Skin of body (tissue), 2 donors: Measurements from ENCODE around the gene RBP3. TPM values are rescaled to one million over a fixed set of nuclear protein-coding genes. Genes with fewer than 3 reads are reported as not detected.
A peak's percentile ranks its signal among the peaks of the same experiment; 100 is the strongest.
"Not testable (repeated sequence)": the region's sequence is repeated elsewhere in the genome, so short reads cannot be mapped to it uniquely, and the experiment has no call there.

Experiments used
- DNase-seq: peaks from one replicate; lab custom pipeline; 2025; lab: John Stamatoyannopoulos, UW
- total RNA-seq: library from RNA; depleted of rRNA; stranded (reverse); fragments of >200 nt; gene quantifications from one replicate; pipeline ENCODE4 v1.2.3, GENCODE V29; 2014

Gene RBP3
- total RNA-seq, 1 donor from 2014 or later: not detected

GRCh38 chr10:47371629-47372485 lies 23.7 kb downstream of the RBP3 start:
- no peak for DNase-seq

GRCh38 chr10:47372726-47373125 lies 24.6 kb downstream of the RBP3 start:
- DNase-seq: no peak

DNA sequence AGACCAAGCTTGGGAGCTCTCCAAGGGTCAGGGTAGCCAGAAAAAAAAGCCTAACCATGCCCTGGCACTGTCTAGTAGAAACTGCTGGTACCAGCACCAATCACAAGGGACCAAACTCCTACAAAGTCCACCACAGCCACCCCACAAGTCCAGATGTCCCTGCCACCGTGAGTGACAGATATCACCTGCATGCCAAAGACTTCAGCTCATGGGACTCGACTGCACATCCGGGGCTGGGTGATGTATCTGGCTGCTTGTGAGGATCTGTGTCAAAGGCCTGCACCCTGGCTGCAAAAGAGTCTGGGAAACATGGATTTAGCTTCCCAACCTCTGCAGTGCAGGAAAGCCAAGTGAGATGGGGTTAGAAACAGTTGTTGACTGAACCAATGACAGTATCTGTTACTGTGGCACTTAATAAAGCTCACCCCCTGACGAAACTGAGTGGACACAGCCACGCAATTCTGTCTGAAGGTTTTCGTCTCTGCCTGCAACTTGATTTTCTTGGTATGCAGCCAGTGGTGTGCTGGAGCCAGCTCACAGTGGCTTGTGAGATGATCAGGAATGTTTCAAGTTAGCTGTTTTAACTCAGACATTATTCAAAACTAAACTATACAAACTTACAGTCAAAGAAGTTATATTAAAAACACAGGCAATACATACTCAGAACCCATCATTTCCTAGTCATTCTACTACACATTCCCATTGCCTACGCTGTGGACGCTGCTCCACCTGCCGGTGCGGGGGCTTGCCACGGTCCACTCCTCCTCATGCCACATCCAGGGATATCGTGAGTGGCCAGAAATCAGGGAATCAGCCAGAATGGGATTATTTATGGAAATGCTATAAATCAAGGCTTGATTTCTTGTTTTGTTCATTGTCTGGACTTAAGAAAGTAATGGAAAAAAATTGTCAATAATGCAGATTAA lies 26.7 kb downstream of the RBP3 start:
- DNase-seq: no peak

DNA sequence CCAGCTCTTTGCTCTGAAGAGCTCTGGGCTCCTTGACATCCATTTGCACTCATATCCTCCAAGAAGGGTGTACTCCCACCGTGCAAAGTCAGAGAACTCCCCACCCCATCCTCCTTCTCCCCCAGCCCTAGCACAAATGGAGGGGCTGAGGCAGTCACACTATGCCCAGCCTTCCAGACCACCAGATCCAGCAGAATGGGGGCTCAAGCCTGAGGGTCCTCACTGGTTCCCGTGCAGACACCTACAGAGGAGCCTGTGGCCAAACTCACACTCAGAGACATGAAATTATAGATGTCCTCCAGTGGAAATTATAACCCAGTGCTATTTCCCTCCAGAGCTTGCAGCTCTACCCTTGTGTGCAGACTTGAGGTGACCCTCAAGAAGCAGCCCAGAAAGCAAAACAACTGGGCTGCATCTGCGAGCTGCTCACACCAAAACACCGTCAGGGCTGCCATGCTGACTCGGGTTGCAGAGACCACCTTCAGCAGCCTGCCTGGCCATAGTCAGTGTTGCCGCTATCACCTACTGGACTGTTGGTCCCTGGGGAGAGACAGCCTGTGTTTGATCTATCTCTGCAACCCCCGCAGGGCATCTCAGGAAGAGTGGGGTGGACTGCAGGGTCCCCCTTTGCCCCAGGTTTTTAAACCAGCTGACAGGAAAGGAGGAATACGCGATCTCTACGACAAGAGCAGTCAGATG lies 28.5 kb downstream of the RBP3 start:
- no peak for DNase-seq

DNA sequence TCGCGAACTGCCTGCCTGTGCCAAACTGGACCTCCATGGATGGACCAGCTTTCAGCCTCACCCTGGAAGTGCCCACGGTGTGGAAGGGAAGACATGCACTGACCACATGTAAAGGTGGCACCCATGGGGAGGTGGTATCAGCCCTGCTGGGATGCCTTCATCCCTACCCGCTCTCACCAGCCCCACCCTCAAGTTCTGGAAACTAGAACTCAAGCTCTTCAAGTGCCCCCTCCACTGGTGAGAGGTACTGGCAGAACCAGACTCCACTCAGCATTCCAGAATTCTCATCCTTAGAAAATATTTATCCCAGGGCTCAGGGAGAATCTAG lies 30.0 kb downstream of the RBP3 start:
- no peak for DNase-seq

DNA sequence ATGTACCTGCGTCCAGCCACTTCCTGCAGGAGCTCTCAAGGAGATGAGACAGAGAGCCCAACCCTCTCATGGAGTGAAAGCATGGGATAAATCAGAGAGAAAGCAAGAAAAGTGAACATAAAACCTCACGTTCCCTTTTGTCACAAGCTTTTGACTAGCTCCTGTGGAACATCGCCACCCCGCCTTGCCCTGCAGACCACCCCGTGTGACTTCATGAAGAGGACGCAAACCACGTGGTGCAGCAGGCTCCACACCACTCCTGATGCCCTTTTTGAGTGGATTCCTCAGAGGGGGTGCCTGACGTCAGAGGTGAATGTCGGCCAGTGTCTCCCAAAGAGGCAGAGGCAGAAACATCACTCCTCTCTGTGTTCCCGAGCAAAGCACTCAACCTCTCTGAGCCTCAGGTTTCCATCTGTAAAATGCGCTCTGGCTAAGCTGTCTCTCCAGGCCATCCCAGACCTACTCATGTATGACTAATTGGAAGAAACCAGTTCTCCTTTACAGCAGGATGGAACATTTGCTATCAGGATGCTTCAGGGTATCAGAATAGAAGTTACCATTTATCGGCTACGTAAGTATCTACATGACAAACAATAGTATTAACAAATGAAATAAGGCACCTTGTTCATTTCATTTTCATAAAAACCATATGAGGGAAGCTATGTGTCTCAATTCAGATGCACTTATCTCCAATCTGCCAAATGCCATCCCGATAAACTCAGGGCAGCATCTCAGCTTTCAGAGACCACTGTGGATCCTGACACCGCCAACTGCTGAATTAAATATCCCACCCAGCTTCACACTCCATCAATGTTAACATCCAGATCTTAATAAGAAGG lies 30.7 kb downstream of the RBP3 start:
- DNase-seq: no peak

DNA sequence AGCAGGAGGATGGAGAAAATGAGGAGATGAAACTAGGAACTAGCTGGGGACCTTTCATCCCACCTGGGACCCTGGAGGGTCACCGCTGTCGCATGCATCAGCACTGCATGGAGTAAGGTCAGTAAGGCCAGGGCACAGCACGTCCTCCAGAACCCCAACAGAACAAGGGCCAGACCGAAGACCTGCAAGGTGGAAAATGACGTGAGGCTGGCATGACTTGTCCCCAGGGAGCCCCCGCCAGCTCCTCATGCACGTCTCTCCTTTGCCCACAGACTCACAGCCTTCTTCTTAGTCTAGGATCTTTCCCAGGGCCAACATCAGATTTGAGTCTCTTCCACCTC lies 31.3 kb downstream of the RBP3 start:
- DNase-seq: no peak

GRCh38 chr10:47379901-47380300 lies 31.7 kb downstream of the RBP3 start:
- DNase-seq: no peak

DNA sequence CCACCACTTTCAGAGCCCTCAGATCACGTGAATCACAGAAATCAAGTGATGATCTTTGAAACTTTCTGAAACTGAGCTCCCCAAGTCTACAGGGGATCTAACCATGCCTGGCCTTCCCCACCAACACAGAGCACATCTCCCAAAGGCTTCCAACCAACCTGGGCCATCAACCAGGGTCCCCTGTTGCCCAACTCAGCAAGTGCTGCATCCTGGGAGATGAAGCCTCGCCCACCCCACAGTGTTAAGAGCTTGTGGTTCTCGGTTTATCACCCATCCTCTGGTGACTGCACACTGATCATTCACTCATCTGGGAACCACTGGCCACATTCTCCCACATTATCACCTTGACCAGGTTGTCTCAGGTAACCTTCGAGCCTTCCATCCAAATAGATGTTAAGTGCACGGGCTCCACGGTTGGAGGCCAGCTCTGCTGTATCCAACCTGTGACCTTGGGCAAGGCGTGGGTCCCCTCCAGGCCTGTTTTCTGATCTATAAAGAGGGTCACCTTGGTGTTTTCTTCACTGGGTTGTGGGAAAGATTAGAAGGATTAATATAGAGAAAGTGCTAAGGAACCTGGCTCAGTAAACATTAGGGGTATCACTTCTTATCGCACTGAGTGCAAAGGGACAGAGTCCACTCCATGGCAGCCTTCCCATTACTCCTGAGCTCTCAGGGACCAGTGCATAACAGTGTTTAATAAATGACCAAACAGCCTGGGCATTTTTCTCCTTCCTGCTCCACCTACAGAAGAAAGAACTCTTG lies 32.4 kb downstream of the RBP3 start:
- no peak for DNase-seq

GRCh38 chr10:47381103-47381395 lies 32.9 kb downstream of the RBP3 start:
- no peak for DNase-seq

GRCh38 chr10:47381427-47382379 lies 33.5 kb downstream of the RBP3 start:
- no peak for DNase-seq

DNA sequence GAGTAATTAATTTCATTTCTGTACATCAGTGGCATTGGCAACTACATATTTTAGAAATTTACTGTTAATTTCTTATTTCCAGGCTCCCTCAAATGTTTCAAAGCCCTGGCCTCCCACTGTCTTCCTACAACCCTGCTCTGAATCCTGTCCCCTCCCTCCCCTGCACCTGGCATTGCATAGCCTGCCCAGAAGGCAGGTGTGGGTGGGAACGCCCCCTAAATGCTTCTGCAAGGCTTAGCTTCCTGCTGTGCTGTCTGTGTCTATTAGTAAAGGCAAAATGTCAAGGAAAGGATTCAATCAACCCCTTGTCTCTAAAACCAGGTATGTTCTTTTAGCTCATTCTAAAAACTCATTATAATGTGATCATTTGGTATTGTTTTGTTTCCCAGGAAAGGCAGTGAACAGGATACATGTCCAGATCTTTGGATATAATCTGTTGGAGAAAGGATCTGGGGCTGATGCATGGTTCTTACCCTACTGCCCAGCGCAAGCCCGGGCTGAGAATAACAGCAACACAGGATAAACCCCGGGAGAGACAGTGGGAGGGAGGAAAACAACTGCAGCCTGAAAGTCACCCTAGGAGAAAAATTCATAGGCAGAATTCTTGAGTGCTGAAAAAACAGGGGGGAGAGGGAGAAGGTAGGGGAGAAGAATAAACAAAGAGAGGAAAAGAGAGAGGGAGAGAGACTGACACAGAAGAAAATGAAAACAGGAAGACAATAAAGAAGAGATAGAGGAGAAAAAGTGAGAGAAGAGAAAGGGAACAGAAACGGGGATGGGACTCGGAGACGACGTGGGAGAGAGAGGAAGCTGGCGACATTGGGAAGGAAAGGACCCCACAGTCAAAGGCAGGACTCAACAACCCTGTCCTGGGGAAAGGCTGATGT lies 35.3 kb downstream of the RBP3 start:
- no peak for DNase-seq

GRCh38 chr10:47384148-47384921 lies 36.2 kb downstream of the RBP3 start, which contains the start of gene ZNF488:
Gene ZNF488, minus strand, starts transcription at chr10:47384293. Its CDS starts 15,464 bp downstream, at chr10:47368829.
- DNase-seq: peak; percentile 59

DNA sequence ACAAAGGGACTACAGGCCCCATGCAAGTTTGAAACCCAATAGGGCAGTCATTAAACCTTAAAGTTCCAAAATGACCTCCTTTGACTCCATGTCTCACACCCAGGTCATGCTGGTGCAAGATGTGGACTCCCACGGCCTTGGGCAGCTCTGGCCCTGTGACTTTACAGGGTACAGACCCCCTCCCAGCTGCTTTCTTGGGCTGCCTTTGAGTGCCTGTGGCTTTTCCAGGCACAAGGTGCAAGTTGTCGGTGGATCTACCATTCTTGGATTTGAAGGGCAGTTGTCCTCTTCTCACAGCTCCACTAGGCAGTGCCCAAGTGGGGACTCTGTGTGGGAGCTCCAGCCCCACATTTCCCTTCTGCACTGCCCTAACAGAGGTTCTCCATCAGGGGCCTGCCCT lies 37.9 kb downstream of the RBP3 start:
- not testable (repeated sequence) for DNase-seq

DNA sequence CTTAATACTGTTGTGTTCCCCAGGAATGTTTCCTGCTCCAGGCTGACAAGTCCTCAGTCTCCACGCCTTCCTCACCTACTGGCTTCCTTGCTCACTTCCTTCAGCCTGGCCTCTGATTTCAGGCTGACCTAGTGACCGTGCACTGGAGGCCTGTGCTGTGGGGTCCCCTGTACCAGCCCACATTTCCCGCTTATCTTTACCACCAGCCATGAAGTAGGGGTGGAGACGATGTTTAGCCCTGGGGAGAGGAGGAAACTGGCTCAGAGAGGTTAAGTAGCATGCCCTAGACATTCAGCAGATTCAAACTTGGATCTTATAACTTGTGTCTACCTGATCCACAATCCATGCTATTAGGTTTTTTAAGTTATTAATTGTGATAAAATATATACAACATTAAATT lies 40.7 kb downstream of the RBP3 start:
- no peak for DNase-seq

GRCh38 chr10:47389619-47390018 lies 41.5 kb downstream of the RBP3 start:
- no peak for DNase-seq

GRCh38 chr10:47396311-47396717 lies 48.2 kb downstream of the RBP3 start:
- DNase-seq: no peak
